Measurements from ENCODE around the gene AMFR. TPM values are rescaled to one million over a fixed set of nuclear protein-coding genes. Genes with fewer than 3 reads are reported as not detected.

The AMFR gene
- total and polyA plus RNA-seq, 4 donors: 122 to 239 (median 129) TPM

- H3K36me3 ChIP-seq (ENCODE audit: control insufficient read depth, insufficient read depth, low read length): peaks cover 10% of the 10 kb centered on the region
- DNase-seq (ENCODE audit: low read depth in 4 of 6, low spot score in 6 of 6): no peak
- no peaks in the 10 kb centered on the region for H3K27me3 ChIP-seq (ENCODE audit: control insufficient read depth, insufficient read depth, low read length)
- H3K27ac ChIP-seq (ENCODE audit: low read depth, low read length): no peak overlapping the region
- no peaks in the 10 kb centered on the region for H3K9me3 ChIP-seq (ENCODE audit: control insufficient read depth, insufficient read depth, low read length)
- no peak overlapping the region for H3K4me3 ChIP-seq (ENCODE audit: low read depth, low read length)
- no CpG with 5 or more reads among the region's 4 CpGs for WGBS (ENCODE audit: insufficient coverage)
- peaks cover under 1% of the 10 kb centered on the region for H3K4me1 ChIP-seq (ENCODE audit: control insufficient read depth, insufficient read depth, low read length)
Measured at GRCh38 chr16:56417138-56417537, 8.2 kb downstream of the AMFR start.

- Histone ChIP-seq H3K27ac (ENCODE audit: low read depth, low read length) (no peak overlapping the region), H3K9me3 (ENCODE audit: control insufficient read depth, insufficient read depth, low read length) (no peaks in the 10 kb centered on the region), H3K36me3 (ENCODE audit: control insufficient read depth, insufficient read depth, low read length) (peaks cover 12% of the 10 kb centered on the region), H3K4me3 (ENCODE audit: low read depth, low read length) (no peak overlapping the region), H3K27me3 (ENCODE audit: control insufficient read depth, insufficient read depth, low read length) (no peaks in the 10 kb centered on the region), H3K4me1 (ENCODE audit: control insufficient read depth, insufficient read depth, low read length) (no peaks in the 10 kb centered on the region)
- DNase-seq (ENCODE audit: low read depth in 4 of 6, low spot score in 6 of 6): no peak
- WGBS (ENCODE audit: insufficient coverage): no CpG with 5 or more reads among the region's 4 CpGs
Measured at GRCh38 chr16:56415875-56416274, 9.5 kb downstream of the AMFR start.

- Histone ChIP-seq H3K4me3 (ENCODE audit: low read depth, low read length) (no peak overlapping the region), H3K9me3 (ENCODE audit: control insufficient read depth, insufficient read depth, low read length) (no peaks in the 10 kb centered on the region), H3K27me3 (ENCODE audit: control insufficient read depth, insufficient read depth, low read length) (no peaks in the 10 kb centered on the region), H3K27ac (ENCODE audit: low read depth, low read length) (no peak overlapping the region), H3K4me1 (ENCODE audit: control insufficient read depth, insufficient read depth, low read length) (no peaks in the 10 kb centered on the region), H3K36me3 (ENCODE audit: control insufficient read depth, insufficient read depth, low read length) (peaks cover 16% of the 10 kb centered on the region)
- no peak for DNase-seq (ENCODE audit: low read depth in 4 of 6, low spot score in 6 of 6)
- no CpG with 5 or more reads among the region's 5 CpGs for WGBS (ENCODE audit: insufficient coverage)
Measured at GRCh38 chr16:56414366-56414765, 11.0 kb downstream of the AMFR start.

GRCh38 chr16:56413381-56413780, 12.0 kb downstream of the AMFR start:
- WGBS (ENCODE audit: insufficient coverage): 72% methylated on average over 5 of the region's 5 CpGs
- H3K4me1 ChIP-seq (ENCODE audit: control insufficient read depth, insufficient read depth, low read length): no peaks in the 10 kb centered on the region
- DNase-seq (ENCODE audit: low read depth in 4 of 6, low spot score in 6 of 6): no peak

GRCh38 chr16:56411624-56412023, 13.7 kb downstream of the AMFR start:
- DNase-seq (ENCODE audit: low read depth in 4 of 6, low spot score in 6 of 6): no peak
- Histone ChIP-seq H3K4me3 (ENCODE audit: low read depth, low read length) (no peak overlapping the region), H3K27ac (ENCODE audit: low read depth, low read length) (no peak overlapping the region), H3K9me3 (ENCODE audit: control insufficient read depth, insufficient read depth, low read length) (no peaks in the 10 kb centered on the region), H3K27me3 (ENCODE audit: control insufficient read depth, insufficient read depth, low read length) (no peaks in the 10 kb centered on the region), H3K4me1 (ENCODE audit: control insufficient read depth, insufficient read depth, low read length) (no peaks in the 10 kb centered on the region), H3K36me3 (ENCODE audit: control insufficient read depth, insufficient read depth, low read length) (peaks cover 29% of the 10 kb centered on the region)
- 100% methylated on average over 2 of the region's 2 CpGs for WGBS (ENCODE audit: insufficient coverage)

More at GRCh38 chr16:56413381-56413780, 12.0 kb downstream of the AMFR start:
- Histone ChIP-seq H3K4me3 (ENCODE audit: low read depth, low read length) (no peak overlapping the region), H3K27ac (ENCODE audit: low read depth, low read length) (no peak overlapping the region), H3K9me3 (ENCODE audit: control insufficient read depth, insufficient read depth, low read length) (no peaks in the 10 kb centered on the region), H3K36me3 (ENCODE audit: control insufficient read depth, insufficient read depth, low read length) (peaks cover 21% of the 10 kb centered on the region), H3K27me3 (ENCODE audit: control insufficient read depth, insufficient read depth, low read length) (no peaks in the 10 kb centered on the region)

- H3K4me1 ChIP-seq (ENCODE audit: control insufficient read depth, insufficient read depth, low read length): no peaks in the 10 kb centered on the region
- no peak for DNase-seq (ENCODE audit: low read depth in 4 of 6, low spot score in 6 of 6)
Measured at GRCh38 chr16:56411123-56411522, 14.2 kb downstream of the AMFR start.

GRCh38 chr16:56409195-56409594, 16.1 kb downstream of the AMFR start:
- Histone ChIP-seq H3K4me1 (ENCODE audit: control insufficient read depth, insufficient read depth, low read length) (no peaks in the 10 kb centered on the region), H3K27me3 (ENCODE audit: control insufficient read depth, insufficient read depth, low read length) (no peaks in the 10 kb centered on the region), H3K4me3 (ENCODE audit: low read depth, low read length) (no peak overlapping the region), H3K36me3 (ENCODE audit: control insufficient read depth, insufficient read depth, low read length) (peaks cover 32% of the 10 kb centered on the region), H3K27ac (ENCODE audit: low read depth, low read length) (no peak overlapping the region), H3K9me3 (ENCODE audit: control insufficient read depth, insufficient read depth, low read length) (no peaks in the 10 kb centered on the region)
- no peak for DNase-seq (ENCODE audit: low read depth in 4 of 6, low spot score in 6 of 6)
- no CpG with 5 or more reads among the region's 4 CpGs for WGBS (ENCODE audit: insufficient coverage)

More at GRCh38 chr16:56411123-56411522, 14.2 kb downstream of the AMFR start:
- Histone ChIP-seq H3K36me3 (ENCODE audit: control insufficient read depth, insufficient read depth, low read length) (peaks cover 29% of the 10 kb centered on the region), H3K27ac (ENCODE audit: low read depth, low read length) (no peak overlapping the region), H3K27me3 (ENCODE audit: control insufficient read depth, insufficient read depth, low read length) (no peaks in the 10 kb centered on the region), H3K9me3 (ENCODE audit: control insufficient read depth, insufficient read depth, low read length) (no peaks in the 10 kb centered on the region), H3K4me3 (ENCODE audit: low read depth, low read length) (no peak overlapping the region)
- WGBS (ENCODE audit: insufficient coverage): no CpG with 5 or more reads among the region's 5 CpGs

- Histone ChIP-seq H3K4me3 (ENCODE audit: low read depth, low read length) (no peak overlapping the region), H3K27me3 (ENCODE audit: control insufficient read depth, insufficient read depth, low read length) (no peaks in the 10 kb centered on the region), H3K36me3 (ENCODE audit: control insufficient read depth, insufficient read depth, low read length) (peaks cover 32% of the 10 kb centered on the region), H3K4me1 (ENCODE audit: control insufficient read depth, insufficient read depth, low read length) (no peaks in the 10 kb centered on the region), H3K9me3 (ENCODE audit: control insufficient read depth, insufficient read depth, low read length) (no peaks in the 10 kb centered on the region), H3K27ac (ENCODE audit: low read depth, low read length) (no peak overlapping the region)
- WGBS (ENCODE audit: insufficient coverage): 71% methylated on average over 4 of the region's 7 CpGs
- no peak for DNase-seq (ENCODE audit: low read depth in 4 of 6, low spot score in 6 of 6)
Measured at GRCh38 chr16:56408379-56409098, 16.8 kb downstream of the AMFR start.

GRCh38 chr16:56405977-56406672, 19.2 kb downstream of the AMFR start:
- Histone ChIP-seq H3K4me1 (ENCODE audit: control insufficient read depth, insufficient read depth, low read length) (no peaks in the 10 kb centered on the region), H3K27ac (ENCODE audit: low read depth, low read length) (no peak overlapping the region), H3K4me3 (ENCODE audit: low read depth, low read length) (no peak overlapping the region), H3K27me3 (ENCODE audit: control insufficient read depth, insufficient read depth, low read length) (no peaks in the 10 kb centered on the region), H3K36me3 (ENCODE audit: control insufficient read depth, insufficient read depth, low read length) (peaks cover 37% of the 10 kb centered on the region), H3K9me3 (ENCODE audit: control insufficient read depth, insufficient read depth, low read length) (no peaks in the 10 kb centered on the region)
- no peak for DNase-seq (ENCODE audit: low read depth in 4 of 6, low spot score in 6 of 6)
- WGBS (ENCODE audit: insufficient coverage): 0% methylated on average over 1 of the region's 4 CpGs

- Histone ChIP-seq H3K4me1 (ENCODE audit: control insufficient read depth, insufficient read depth, low read length) (no peaks in the 10 kb centered on the region), H3K9me3 (ENCODE audit: control insufficient read depth, insufficient read depth, low read length) (no peaks in the 10 kb centered on the region), H3K27me3 (ENCODE audit: control insufficient read depth, insufficient read depth, low read length) (no peaks in the 10 kb centered on the region), H3K4me3 (ENCODE audit: low read depth, low read length) (no peak overlapping the region), H3K36me3 (ENCODE audit: control insufficient read depth, insufficient read depth, low read length) (peaks cover 24% of the 10 kb centered on the region), H3K27ac (ENCODE audit: low read depth, low read length) (no peak overlapping the region)
- DNase-seq (ENCODE audit: low read depth in 4 of 6, low spot score in 6 of 6): no peak
- 72% methylated on average over 5 of the region's 5 CpGs for WGBS (ENCODE audit: insufficient coverage)
Measured at GRCh38 chr16:56401482-56401881, 23.9 kb downstream of the AMFR start.
